Activated CD4-positive, alpha-beta T cell treated with anti-CD3 and anti-CD28 coated beads, Interleukin-2, amount 50 U/mL, for 24 hours (primary cell): ENCODE results near the gene RAB7B.
A peak's percentile ranks its signal among the peaks of the same experiment; 100 is the strongest.

ENCODE experiments used
- DNase-seq, 2 donors: peaks; one replicate each; pipeline ENCODE4 v3.0.0-alpha.2; 2020; ENCODE audit warnings: low read depth in 1 of 2, low spot score in 1 of 2

The RAB7B gene

GRCh38 chr1:206023695-206024094 is 20.5 kb upstream of the RAB7B start, which contains the start of gene CTSE:
CTSE (minus strand) TSS chr1:206023895; CDS start chr1:206023791, 104 bp downstream.
- DNase-seq = no peak

- DNase-seq = no peak
Observed at GRCh38 chr1:206022766-206023165, 19.6 kb upstream of the RAB7B start.

DNA sequence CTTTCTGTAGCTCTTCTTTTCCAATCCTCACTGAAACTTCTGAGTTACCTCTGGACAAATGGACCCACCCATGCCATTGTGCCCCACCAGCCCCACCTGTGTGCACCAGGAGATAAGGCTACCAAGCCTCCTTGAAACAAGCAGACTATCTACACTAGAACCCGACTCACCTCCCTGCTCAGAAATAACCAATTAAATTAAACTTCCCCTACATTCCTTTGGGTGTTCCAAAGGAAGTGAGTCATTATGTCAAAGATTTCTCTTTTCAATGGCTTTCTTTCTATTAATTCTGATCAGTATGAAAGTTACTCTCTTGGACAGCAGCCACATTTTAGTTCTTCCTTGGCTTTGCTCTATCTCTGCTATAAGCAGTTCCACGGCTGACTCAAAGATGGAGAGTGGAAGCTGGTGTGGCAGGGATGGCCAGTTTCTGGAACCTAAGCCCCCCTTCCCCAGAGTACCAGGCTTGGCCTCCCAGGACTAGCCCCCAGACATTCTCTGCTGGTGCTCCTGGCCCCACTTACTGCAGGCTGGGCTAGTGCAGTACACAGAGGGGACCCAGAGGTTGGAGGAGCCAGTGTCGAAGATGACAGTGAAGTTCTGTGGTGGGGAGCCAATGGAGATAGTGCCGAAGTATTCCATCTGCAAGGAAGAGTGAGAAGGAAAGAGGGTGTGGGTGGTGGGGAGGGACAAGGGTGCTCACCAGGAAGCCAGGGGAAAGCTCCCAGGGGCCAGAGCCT is 18.6 kb upstream of the RAB7B start:
- DNase-seq = no peak

GRCh38 chr1:206021008-206021625 is 17.9 kb upstream of the RAB7B start:
- no peak for DNase-seq

GRCh38 chr1:206020393-206021007 is 17.3 kb upstream of the RAB7B start:
- DNase-seq = no peak

DNA sequence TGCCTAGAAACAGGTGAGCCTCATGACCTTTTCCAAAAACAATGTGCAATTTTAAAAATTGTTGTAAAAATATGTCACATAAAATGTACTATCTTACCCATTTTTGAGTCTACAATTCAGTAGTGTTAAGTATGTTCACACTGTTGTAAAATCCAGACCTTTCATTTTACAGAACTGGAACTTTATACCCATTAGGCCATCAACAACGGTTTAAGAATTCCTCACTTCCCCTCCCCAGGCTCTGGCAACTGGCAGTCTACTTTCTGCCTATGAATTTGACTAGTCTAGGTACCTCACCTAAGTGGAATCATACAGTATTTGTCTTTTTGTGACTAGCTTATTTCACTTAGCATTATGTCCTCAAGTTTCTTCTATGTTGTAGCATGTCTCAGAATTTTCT is 11.9 kb upstream of the RAB7B start:
- no peak for DNase-seq

DNA sequence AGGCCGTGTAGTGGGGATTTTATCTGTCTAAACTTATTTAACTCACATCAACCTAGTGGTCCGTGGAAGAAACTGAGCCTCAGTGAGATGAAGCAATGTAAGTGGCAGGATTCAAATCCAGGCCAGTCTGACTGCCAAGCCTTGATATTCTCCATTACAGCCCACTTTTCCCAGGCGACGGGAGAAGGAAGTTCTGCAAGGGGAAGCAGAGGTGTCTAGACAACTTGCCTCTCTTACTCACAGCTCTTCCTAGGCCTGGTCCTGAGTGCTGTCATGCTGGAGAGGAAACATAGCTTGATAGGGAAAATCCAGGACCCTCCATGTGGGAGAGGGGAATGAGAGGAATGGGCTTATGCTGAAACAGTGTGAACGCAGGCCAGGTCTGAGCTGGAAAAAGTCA is 11.4 kb upstream of the RAB7B start:
- no peak for DNase-seq

DNA sequence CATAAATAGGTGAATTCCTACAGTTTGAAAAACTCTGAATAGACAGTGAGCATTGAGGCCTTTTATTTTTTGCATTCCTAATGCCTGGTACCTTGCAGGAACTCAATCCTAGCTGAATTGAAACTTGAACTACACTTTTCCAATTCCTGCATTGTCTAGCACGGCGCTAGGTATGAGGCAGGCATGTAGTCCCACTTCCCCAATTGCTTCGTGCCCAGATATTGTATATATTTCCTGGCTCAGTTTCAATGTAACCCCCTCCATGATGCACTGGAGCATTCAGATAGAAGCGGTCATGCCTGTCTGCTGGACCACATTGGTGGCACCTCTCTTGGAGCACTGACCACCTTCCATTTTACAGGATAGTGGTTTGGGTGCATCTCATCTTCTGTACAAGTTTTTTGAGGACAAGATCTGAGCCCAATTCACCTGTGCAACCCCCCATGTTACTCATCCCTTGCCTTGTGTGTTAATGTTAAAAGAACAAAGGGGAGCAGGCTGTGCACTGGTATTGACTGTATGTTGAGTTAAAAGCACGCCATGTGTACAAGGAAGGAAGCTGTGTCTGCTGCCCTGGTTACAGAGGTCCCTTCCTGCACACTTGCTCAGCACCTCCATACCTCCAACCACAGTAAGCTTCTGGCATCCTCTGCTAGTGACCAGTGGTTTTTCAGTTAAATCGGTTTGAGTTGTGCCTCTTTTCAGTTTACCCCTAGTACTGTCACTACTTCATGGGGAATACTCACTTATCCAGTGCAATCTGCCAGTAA is 10.0 kb upstream of the RAB7B start:
- DNase-seq = no peak

- no peak for DNase-seq
Observed at GRCh38 chr1:206012086-206012859, 9.1 kb upstream of the RAB7B start.

DNA sequence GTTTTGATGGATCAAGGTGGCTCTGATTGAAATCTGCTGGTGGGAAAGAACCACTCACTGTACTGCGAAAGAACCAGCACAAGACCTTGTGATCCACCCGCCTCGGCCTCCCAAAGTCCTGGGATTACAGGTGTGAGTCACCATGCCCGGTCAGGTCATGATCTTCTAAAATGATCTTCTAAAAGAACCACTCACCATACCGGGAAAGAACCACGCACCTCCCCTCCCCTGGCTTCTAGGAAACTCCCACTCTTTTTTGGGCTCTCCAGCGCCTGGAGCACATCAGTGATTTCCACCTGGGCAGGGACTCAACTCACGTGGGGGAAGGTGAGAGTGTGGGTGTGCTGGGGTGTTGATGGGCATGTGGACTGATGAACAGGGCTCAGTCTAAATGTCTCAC is 7.9 kb upstream of the RAB7B start:
- no peak for DNase-seq

GRCh38 chr1:206010060-206010459 is 6.9 kb upstream of the RAB7B start:
- DNase-seq = no peak

GRCh38 chr1:206006946-206007345 is 3.8 kb upstream of the RAB7B start:
- DNase-seq = no peak

GRCh38 chr1:206005778-206006180 is 2.6 kb upstream of the RAB7B start:
- no peak for DNase-seq

DNA sequence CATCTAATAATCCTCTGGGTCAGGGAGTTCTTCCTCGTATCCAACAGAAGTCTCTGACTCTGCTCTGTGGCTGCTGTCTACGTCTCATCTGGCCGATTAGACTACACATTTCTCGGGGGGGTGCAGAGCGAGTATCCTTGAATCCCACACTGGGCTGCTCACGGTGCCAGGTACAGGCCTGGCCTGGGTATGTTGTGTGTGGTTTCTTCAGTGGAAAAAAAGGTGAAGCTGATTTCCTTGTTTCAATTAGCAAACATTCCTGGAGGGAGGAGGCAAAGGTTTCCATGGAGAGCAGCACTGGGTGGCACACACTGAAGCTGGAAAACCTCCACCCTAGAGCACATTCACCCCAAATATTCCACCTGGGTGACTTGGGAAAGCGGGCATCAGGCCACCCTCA is 2.0 kb upstream of the RAB7B start:
- DNase-seq = no peak

- no peak for DNase-seq
Observed at GRCh38 chr1:206004826-206005225, 1.6 kb upstream of the RAB7B start.

GRCh38 chr1:206003854-206004800 is 932 bp upstream of the RAB7B start:
- no peak for DNase-seq

DNA sequence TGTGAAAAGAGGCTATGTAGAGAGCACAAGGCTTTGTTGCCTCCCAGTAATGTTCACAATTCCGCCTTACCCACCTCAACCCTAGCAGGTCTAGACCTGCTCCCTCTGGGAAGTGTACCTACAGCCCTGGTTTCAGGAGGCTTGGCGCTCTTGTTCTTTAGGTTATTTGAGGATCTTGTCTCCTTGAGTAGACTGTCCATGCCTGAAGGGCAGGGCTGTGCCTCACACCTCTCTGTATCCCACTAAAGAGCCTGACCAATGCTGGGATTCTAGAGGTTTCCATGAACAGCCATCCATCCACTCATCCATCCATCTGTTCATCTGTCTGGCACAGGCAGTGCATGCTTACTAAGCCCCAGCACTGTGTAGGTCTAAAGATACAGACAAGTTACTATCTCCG is 1.0 kb downstream of the RAB7B start:
- no peak for DNase-seq

- peak; percentile 12 to 47 for DNase-seq
Observed at GRCh38 chr1:206001476-206001888, 1.7 kb downstream of the RAB7B start.

DNA sequence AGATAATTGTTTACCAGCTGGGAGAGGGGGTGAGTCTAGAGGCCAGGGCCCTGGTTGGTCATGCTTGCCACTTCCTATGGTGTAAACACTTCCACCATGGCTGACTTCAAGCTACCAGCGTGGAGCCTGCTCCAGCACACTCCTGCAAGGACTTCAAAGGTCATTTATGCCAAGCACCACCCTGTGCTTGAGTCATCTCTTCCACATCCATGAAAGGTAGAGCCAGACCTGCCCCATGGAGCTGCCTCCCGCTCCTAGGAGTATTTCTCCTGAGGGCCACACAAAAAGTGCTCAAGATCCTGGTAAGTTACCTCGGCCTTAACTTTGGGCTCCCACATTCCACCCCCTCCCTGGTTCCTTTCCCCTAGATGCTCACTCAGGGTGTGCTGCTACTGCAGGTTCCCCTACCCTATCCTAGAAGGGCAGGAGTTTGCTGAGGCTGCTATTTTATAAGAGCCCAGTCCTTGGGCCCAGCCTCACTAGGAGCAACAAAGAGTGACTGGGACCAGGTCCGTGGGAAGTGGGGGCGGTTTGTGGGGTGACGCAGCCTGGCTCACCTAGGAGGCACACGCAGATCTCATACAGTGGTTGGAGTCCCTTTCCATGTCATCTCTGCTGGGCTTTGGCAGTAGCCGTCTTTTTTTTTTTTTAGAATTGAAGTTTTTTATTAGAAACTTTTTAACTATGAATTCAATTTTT is 2.4 kb downstream of the RAB7B start:
- DNase-seq = peak in 1 of 2 donors; percentile 18
